ENCODE data around the gene ATP8B3.

ATP8B3 gene

DNA sequence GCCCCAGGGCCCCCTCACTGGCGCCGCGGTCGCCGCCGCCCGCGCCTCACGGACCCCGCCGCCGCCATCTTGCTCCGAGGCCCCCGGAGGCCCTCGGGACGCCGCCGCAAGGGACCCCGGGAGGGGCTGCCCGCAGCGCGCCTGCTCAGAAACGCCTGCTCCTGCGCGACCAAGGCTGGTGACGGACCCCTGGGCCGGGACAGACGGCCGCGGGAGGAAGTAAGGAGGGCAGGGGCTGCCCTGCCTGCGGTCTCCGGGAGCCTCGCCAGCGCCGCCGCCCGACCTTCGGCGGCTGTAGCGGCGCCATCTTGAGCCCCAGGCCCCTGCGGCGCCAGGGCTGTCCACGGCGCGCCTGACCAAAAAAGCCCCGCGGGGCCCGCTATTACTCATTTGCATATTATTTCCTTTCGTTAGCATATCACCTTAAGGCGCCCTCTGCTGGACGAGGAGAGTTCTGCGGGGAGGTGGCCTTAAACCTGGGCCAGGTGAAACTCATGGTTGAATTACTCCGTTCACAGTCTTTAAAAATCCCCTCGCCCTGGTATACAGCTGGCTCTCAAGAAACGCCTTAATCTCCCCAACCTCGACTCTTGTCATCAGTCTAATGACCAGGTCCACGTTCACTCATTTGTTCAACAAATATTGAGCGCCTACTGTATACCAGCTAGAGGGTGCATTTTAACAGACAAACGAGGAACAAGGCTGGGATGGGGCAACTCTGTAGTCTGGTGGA is 36.5 kb upstream of the ATP8B3 start, which contains the start of gene REXO1:
TSS of gene REXO1 (minus strand) at position 85 of the 733 bp plus-strand sequence. CDS start 125 bp downstream, outside the sequence.
- H3K36me3 ChIP-seq (ENCODE audit: control insufficient read depth, insufficient read depth, low read length): peaks cover 3% of the 10 kb centered on the region
- TF ChIP-seq, protein P1, sequence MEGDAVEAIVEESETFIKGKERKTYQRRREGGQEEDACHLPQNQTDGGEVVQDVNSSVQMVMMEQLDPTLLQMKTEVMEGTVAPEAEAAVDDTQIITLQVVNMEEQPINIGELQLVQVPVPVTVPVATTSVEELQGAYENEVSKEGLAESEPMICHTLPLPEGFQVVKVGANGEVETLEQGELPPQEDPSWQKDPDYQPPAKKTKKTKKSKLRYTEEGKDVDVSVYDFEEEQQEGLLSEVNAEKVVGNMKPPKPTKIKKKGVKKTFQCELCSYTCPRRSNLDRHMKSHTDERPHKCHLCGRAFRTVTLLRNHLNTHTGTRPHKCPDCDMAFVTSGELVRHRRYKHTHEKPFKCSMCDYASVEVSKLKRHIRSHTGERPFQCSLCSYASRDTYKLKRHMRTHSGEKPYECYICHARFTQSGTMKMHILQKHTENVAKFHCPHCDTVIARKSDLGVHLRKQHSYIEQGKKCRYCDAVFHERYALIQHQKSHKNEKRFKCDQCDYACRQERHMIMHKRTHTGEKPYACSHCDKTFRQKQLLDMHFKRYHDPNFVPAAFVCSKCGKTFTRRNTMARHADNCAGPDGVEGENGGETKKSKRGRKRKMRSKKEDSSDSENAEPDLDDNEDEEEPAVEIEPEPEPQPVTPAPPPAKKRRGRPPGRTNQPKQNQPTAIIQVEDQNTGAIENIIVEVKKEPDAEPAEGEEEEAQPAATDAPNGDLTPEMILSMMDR (IDR thresholded peaks at IDR 0.05; ENCODE audit: insufficient read depth, low read length, poor library complexity, severe bottlenecking): peak; percentile 84

DNA sequence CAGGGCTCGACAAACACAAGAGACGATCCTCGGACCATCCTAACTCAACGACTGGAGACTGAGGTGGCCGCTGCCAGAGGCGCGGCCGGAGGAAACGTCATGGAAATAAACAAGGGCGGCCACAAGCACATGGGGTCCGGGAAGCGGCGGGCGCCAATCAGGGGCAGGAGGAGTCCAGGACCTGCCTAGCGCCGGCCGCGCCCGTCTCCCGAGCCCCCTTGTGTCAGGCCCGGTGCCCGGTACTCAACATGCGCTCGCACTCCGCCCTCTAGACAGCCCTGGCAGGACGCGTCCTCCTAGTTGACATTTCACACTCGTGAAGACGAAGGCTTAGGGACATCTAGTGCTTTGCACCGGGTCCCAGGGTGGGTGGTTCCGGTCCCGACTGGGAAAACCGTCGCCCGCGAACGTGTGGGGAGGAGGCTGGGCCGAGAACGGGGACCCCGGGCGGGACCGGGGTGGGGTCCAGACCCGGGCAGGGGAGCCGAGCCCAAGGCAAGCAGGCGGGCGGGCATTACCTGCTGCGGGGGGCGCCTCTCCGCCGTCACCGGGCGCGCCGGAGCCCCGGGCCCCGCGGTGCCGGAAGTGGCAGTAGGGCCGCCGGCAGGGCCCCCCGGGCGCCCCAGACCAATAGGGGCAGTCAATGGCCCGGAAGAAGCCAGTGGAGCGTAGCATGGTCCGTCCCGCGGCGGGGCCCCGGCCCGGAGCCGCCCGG is 35.8 kb upstream of the ATP8B3 start:
- Histone ChIP-seq H3K4me3 (replicated peaks; ENCODE audit: low read depth, low read length) (peak overlapping the region; percentile 100), H3K36me3 (ENCODE audit: control insufficient read depth, insufficient read depth, low read length) (peaks cover 7% of the 10 kb centered on the region), H3K27me3 (replicated peaks; ENCODE audit: control insufficient read depth, insufficient read depth, low read length) (no peaks in the 10 kb centered on the region)
- DNase-seq (ENCODE audit: extremely low read depth, insufficient read length): no peak
- TF ChIP-seq, protein P1 (IDR thresholded peaks at IDR 0.05; ENCODE audit: insufficient read depth, low read length, poor library complexity, severe bottlenecking): no peak

More for the DNA sequence above, 36.5 kb upstream of the ATP8B3 start, which contains the start of gene REXO1:
- H3K27me3 ChIP-seq (replicated peaks; ENCODE audit: control insufficient read depth, insufficient read depth, low read length): no peaks in the 10 kb centered on the region
- DNase-seq (ENCODE audit: extremely low read depth, insufficient read length): peak; percentile 97
- H3K4me3 ChIP-seq (replicated peaks; ENCODE audit: low read depth, low read length): peak within 1 kb of the TSS; percentile 100

DNA sequence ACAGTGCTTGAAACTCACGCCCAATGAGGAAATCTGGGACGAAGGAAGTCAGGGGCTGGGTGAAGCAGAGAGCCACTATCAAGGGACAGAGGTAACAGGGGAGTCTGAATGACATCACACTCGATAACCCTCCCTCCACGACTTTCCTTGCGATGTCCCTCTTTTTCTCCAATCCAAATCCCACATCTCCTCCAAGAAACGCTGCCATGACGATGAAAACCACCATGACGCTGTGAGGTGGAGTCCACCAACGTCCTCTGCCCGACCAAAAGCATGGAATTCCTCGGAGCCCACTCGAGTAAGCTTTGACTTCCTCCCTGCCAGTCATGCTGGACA is 35.2 kb upstream of the ATP8B3 start:
- peaks cover 7% of the 10 kb centered on the region for H3K36me3 ChIP-seq (ENCODE audit: control insufficient read depth, insufficient read depth, low read length)
- H3K4me3 ChIP-seq (replicated peaks; ENCODE audit: low read depth, low read length): peak overlapping the region; percentile 100

DNA sequence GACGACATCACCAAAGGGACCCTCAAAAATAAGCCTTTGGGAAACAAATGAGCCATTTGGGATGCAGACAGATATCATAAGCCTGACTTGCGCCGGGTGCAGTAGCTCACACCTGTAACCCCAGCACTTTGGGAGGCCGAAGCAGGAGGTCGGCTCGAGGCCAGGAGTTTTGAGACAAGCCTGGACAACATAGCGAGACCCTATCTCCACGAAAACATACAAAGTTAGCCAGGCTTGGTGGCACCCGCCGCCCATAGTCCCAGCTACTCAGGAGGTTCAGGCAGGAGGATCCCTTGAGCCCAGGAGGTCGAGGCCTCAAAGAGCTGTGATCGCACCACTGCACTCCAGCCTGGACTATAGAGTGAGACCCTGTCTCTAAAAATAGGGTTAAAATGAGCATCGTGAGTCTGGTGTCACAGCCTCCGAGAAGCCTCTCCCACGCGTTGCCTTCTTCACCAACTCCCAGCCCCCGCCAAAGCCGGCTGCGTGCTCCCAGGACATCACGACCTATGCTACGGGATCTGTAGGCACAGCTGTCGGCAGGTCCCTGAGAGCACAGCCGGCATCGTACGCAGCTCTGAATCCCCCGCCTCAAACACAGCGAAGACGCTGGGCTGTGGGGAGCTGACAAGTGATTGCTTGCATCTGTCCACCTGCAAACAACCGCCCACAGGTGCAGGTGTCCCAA is 34.6 kb upstream of the ATP8B3 start:
- H3K36me3 ChIP-seq (ENCODE audit: control insufficient read depth, insufficient read depth, low read length): peaks cover 7% of the 10 kb centered on the region
- peak overlapping the region; percentile 100 for H3K4me3 ChIP-seq (replicated peaks; ENCODE audit: low read depth, low read length)
- no peaks in the 10 kb centered on the region for H3K27me3 ChIP-seq (replicated peaks; ENCODE audit: control insufficient read depth, insufficient read depth, low read length)
- DNase-seq (ENCODE audit: extremely low read depth, insufficient read length): no peak
- TF ChIP-seq, protein P1 (IDR thresholded peaks at IDR 0.05; ENCODE audit: insufficient read depth, low read length, poor library complexity, severe bottlenecking): no peak

More for the DNA sequence above, 35.2 kb upstream of the ATP8B3 start:
- no peaks in the 10 kb centered on the region for H3K27me3 ChIP-seq (replicated peaks; ENCODE audit: control insufficient read depth, insufficient read depth, low read length)
- no peak for DNase-seq (ENCODE audit: extremely low read depth, insufficient read length)
- TF ChIP-seq, protein P1 (IDR thresholded peaks at IDR 0.05; ENCODE audit: insufficient read depth, low read length, poor library complexity, severe bottlenecking): no peak

DNA sequence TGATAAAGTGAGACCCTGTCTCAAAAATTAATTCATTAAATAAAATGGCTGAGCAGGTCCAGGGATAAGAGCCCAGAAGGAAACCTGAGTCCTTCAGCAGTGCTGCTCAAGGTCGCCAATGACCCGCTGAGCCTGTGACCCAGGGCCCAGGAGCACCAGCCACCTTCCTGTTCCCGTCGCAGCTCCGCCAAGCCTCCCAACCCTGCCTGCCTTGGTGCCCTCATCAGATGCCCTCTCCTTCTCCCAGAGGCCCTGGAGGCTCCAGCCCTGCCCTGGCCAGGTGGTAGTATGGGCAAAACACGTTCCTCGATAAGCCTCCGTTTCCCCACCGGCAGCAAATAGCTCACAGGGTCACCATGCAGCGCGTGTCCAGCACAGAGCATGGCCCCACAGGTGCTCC is 33.6 kb upstream of the ATP8B3 start:
- no peak for DNase-seq (ENCODE audit: extremely low read depth, insufficient read length)
- no peak overlapping the region for H3K4me3 ChIP-seq (replicated peaks; ENCODE audit: low read depth, low read length)

More for the DNA sequence above, 33.6 kb upstream of the ATP8B3 start:
- no peaks in the 10 kb centered on the region for H3K27me3 ChIP-seq (replicated peaks; ENCODE audit: control insufficient read depth, insufficient read depth, low read length)
- peaks cover 7% of the 10 kb centered on the region for H3K36me3 ChIP-seq (ENCODE audit: control insufficient read depth, insufficient read depth, low read length)
- TF ChIP-seq, protein P1 (IDR thresholded peaks at IDR 0.05; ENCODE audit: insufficient read depth, low read length, poor library complexity, severe bottlenecking): no peak
